LNCaP clone FGC (cell line): ENCODE measurements around the gene IL17RC.
"Not testable (repeated sequence)": the region's sequence is repeated elsewhere in the genome, so short reads cannot be mapped to it uniquely, and the experiment has no call there.

Source experiments
- DNase-seq: peaks from one replicate; pipeline ENCODE4 v3.0.0-alpha.2; 2011; ENCODE audit warnings: low read depth
- H3K4me3 ChIP-seq: 2 replicates; pipeline ENCODE4 v1.5.1; 2011; ENCODE audit warnings: mild to moderate bottlenecking, low read depth, low read length, control low read depth
- TF ChIP-seq, protein P1 (sequence below): IDR thresholded peaks from 2 replicates; pipeline ENCODE4 v1.5.1; 2012; ENCODE audit warnings: mild to moderate bottlenecking; ENCODE audit not compliant: control insufficient read depth, insufficient read depth; ENCODE audit errors: extremely low read depth

IL17RC gene

DNA sequence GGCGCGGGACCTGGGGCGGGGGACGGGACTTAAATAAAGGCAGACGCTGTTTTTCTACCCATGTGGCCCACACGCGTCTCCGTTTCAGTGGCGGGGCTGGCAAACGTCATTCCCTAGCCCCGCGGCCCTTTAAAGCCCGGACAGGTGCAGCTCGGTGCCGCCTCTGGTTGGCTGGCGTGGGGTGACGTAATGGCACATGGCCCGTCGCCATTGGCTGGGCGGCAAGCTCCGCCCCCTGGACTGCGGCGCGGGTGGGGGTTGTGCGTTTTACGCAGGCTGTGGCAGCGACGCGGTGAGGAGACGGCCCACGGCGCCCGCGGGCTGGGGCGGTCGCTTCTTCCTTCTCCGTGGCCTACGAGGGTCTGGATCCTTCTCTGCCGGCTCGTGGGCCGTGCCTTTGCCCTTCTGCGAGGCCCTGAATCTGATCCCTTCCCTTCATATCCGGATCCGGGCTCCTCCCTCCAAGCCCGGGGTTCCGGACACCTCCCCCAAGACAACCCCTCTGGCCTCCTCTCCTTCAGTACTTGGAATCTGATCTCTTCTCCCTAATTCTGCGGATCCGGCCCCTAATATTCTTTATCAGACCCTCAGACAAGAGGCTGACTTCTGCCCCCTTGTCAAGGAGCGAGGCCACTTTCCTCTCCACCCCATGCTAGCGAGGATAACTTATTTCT, 16.8 kb downstream of the IL17RC start, which contains the start of gene CRELD1:
Gene CRELD1 (plus strand): TSS at position 274 of the 674 bp plus-strand sequence. CDS start 605 bp downstream, outside the sequence.
- peak; percentile 85 for DNase-seq
- peak within 1 kb of the TSS; percentile 90 for H3K4me3 ChIP-seq
- TF ChIP-seq, protein P1, sequence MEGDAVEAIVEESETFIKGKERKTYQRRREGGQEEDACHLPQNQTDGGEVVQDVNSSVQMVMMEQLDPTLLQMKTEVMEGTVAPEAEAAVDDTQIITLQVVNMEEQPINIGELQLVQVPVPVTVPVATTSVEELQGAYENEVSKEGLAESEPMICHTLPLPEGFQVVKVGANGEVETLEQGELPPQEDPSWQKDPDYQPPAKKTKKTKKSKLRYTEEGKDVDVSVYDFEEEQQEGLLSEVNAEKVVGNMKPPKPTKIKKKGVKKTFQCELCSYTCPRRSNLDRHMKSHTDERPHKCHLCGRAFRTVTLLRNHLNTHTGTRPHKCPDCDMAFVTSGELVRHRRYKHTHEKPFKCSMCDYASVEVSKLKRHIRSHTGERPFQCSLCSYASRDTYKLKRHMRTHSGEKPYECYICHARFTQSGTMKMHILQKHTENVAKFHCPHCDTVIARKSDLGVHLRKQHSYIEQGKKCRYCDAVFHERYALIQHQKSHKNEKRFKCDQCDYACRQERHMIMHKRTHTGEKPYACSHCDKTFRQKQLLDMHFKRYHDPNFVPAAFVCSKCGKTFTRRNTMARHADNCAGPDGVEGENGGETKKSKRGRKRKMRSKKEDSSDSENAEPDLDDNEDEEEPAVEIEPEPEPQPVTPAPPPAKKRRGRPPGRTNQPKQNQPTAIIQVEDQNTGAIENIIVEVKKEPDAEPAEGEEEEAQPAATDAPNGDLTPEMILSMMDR, result no peak

DNA sequence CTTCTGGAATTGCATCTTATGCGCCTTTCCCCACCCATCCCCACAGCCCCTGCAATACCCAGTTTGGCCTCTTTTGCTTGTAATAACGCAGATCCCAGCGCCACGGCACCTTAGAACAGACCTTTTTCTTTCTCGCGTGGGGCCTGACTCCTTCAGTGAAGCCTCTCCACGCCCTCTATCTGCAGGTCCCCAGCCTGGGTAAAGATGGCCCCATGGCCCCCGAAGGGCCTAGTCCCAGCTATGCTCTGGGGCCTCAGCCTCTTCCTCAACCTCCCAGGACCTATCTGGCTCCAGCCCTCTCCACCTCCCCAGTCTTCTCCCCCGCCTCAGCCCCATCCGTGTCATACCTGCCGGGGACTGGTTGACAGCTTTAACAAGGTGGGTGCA, 17.3 kb downstream of the IL17RC start:
- TF ChIP-seq, protein P1, result 0 out of 2 replicates have a peak, but pooled peaks have one; percentile 4
- H3K4me3 ChIP-seq, result peak overlapping the region; percentile 90
- no peak for DNase-seq

DNA sequence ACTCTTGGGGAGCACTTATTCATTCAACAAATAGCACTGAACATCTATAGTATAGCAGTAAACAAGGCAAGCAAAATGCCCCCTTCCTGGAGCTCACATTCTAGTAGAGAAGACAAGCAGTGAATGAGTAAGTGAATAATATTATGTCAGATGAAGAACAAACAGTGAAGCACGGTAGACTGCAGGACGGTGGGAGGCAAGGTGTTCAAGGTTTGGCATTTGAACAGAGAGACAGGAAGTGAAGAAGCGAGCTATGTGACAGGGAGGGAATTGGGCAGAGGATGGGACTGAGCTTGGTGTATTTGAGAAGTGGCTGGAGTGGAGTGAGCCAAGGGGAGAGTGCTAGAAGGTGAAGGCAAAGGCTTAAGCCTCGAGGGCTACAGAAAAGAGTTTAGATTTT, 18.1 kb downstream of the IL17RC start:
- TF ChIP-seq, protein P1, result no peak
- peak overlapping the region; percentile 90 for H3K4me3 ChIP-seq
- no peak for DNase-seq

DNA sequence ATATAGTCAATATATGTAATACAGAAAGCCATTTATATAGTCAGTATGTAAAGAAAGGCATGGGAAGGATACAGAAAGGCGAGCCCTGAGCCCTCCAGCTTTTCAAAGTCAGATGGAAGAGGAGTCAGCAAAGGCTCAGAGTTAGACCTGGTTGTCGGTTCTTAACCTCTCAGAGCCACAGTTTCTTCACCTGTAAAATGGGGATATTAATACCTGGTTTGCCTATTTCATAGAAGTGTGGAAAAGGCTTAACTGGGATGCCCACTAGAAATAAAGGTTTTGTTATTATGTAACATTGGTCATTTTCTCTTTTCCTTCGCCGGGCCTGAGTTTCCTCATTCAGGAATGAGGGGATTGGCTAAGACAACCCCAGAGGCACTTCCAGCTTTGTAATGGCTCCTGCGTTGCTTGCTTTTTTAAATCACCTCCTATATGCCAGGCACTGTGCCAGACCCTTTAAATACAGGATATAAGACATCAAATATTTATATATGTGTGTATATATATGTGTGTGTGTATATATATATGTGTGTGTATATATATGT, 19.1 kb downstream of the IL17RC start:
- H3K4me3 ChIP-seq, result no peak overlapping the region
- no peak for DNase-seq
- TF ChIP-seq, protein P1, result no peak

DNA sequence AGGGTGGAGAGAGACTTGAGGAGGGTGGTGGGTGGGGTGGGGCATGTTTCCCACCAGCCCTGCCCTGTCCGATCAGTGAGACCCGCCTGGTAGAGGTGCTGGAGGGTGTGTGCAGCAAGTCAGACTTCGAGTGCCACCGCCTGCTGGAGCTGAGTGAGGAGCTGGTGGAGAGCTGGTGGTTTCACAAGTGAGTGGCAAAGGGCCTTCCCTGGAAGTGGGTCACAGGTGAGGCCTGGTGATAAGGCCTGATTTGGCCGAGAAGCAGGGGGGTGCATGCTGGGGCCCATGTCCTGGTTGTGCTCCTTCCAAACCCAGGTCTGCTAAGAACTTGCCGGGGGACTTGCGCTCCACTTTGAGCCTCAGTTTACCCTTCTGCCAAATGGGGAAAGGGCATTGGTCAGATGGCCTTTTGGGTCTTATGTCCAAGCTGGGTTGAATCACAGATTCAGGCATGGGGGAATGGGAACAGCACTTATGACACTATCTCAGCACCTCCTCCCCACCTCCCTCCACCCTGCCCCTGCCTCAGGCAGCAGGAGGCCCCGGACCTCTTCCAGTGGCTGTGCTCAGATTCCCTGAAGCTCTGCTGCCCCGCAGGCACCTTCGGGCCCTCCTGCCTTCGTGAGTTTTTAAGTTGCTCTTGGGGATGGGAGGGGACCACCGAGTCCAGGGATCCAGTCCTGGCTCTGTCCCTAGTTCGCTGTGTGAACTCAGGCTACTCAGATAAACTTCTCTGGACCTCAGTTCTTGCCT, 20.8 kb downstream of the IL17RC start:
- H3K4me3 ChIP-seq, result no peak overlapping the region
- DNase-seq, result no peak
- TF ChIP-seq, protein P1, result no peak

DNA sequence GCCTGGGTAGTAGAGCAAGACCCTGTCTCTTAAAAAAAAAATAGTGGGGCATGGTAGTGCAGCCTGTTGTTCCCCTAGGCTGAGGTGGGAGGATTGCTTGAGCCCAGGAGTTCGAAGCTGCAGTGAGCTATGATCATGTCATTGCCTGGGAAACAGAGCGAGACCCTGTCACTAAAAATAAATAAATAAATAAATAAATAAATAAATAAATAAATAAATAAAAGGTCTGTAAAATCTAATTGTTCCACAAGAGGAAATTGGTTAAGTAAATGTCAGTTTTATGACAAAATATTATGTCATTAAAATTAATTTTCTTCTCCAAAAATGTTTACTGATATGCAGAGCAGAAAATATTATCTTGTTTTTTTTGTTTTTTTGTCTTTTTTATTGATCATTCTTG, 22.1 kb downstream of the IL17RC start:
- no peak for DNase-seq
- TF ChIP-seq, protein P1, result no peak

DNA sequence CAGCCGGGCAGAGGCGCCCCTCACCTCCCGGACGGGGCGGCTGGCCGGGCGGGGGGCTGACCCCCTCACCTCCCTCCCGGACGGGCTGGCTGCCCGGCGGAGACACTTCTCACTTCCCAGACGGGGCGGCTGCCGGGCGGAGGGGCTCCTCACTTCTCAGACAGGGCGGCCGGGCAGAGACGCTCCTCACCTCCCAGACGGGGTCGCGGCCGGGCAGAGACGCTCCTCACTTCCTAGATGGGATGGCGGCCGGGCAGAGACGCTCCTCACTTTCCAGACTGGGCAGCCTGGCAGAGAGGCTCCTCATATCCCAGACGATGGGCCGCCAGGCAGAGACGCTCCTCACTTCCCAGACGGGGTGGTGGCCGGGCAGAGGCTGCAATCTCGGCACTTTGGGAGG, 23.0 kb downstream of the IL17RC start:
- DNase-seq, H3K4me3 ChIP-seq: not testable (repeated sequence)

More for the DNA sequence above, 22.1 kb downstream of the IL17RC start:
- no peak overlapping the region for H3K4me3 ChIP-seq
